ENCODE results near the gene MYMK. TPM values are rescaled to one million over a fixed set of nuclear protein-coding genes. Genes with fewer than 3 reads are reported as not detected.

The MYMK gene
- total and polyA plus RNA-seq, 2 experiments from 2014 or later, result not detected

DNA sequence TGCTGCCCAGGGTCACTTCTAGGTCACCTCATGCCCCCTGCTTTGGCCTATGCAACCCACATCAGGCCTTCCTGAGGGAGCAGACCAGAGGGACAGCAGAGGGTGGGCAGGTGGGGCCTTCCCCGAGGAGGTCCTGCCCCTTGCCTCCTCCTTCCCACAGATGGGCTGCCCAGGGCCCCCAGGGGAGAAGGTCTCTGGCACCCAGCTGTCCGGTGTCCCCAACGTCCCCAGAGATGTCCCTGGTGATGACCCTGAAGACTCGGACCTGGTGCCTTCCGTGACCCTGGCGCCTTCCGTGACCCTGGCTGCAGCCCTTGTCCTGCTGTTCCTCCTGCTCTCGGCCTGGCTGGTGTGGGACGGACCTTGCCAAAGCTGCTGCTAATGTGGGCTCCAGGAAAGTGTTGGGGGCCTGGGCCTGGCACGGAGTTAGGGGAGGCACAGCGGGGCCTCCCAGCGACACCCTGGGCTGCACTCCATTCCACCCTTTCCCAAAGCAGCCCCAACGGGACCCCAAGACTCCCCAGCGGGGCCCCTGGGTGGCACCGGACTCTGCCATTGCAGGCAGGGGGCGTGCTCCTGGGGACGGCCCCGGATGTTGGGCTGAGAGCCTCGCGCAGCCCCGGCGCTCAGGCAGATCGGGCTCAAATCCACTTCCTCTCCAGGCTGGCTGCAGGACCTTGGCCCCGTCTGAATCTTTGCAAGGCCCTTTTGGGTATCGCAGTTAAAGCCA is 39.1 kb downstream of the MYMK start:
- TF ChIP-seq, protein P1, sequence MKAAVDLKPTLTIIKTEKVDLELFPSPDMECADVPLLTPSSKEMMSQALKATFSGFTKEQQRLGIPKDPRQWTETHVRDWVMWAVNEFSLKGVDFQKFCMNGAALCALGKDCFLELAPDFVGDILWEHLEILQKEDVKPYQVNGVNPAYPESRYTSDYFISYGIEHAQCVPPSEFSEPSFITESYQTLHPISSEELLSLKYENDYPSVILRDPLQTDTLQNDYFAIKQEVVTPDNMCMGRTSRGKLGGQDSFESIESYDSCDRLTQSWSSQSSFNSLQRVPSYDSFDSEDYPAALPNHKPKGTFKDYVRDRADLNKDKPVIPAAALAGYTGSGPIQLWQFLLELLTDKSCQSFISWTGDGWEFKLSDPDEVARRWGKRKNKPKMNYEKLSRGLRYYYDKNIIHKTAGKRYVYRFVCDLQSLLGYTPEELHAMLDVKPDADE (IDR thresholded peaks at IDR 0.05), result no peak
- TF ChIP-seq, protein P2, sequence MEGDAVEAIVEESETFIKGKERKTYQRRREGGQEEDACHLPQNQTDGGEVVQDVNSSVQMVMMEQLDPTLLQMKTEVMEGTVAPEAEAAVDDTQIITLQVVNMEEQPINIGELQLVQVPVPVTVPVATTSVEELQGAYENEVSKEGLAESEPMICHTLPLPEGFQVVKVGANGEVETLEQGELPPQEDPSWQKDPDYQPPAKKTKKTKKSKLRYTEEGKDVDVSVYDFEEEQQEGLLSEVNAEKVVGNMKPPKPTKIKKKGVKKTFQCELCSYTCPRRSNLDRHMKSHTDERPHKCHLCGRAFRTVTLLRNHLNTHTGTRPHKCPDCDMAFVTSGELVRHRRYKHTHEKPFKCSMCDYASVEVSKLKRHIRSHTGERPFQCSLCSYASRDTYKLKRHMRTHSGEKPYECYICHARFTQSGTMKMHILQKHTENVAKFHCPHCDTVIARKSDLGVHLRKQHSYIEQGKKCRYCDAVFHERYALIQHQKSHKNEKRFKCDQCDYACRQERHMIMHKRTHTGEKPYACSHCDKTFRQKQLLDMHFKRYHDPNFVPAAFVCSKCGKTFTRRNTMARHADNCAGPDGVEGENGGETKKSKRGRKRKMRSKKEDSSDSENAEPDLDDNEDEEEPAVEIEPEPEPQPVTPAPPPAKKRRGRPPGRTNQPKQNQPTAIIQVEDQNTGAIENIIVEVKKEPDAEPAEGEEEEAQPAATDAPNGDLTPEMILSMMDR (conservative IDR thresholded peaks at IDR 0.05; ENCODE audit: low read depth in 2 of 2), result peak in 1 of 2 experiments; percentile 2; a peak in 1 of 4 replicates
- Histone ChIP-seq H3K27ac (ENCODE audit: low read depth) (no peak overlapping the region), H3F3A (replicated peaks; ENCODE audit: low read depth) (0 out of 2 replicates have a peak, but pooled peaks cover 2% of the 10 kb centered on the region), H3K27me3 (ENCODE audit: insufficient read depth) (no peaks in the 10 kb centered on the region), H2AFZ (no peak overlapping the region), H3K79me2 (replicated peaks; ENCODE audit: insufficient read depth) (no peaks in the 10 kb centered on the region), H3K4me2 (no peak overlapping the region), H3K4me1 (ENCODE audit: insufficient read depth) (no peaks in the 10 kb centered on the region; the same call in 1 of the 2 replicates), H4K20me1 (replicated peaks; ENCODE audit: insufficient read depth) (no peaks in the 10 kb centered on the region), H3K9me2 (ENCODE audit: insufficient read depth) (no peaks in the 10 kb centered on the region), H3K36me3 (ENCODE audit: insufficient read depth) (no peaks in the 10 kb centered on the region), H3K4me3 (no peak overlapping the region)
- Mint-ChIP-seq H3K36me3 (ENCODE audit: low read depth) (no peaks in the 10 kb centered on the region), H3K27me3 (ENCODE audit: insufficient read depth, low read depth, poor library complexity) (peaks cover 4% of the 10 kb centered on the region), H3K9me3 (no peaks in the 10 kb centered on the region; the same call in 2 of the 3 replicates), H3K4me3 (no peak overlapping the region), H3K4me1 (no peaks in the 10 kb centered on the region), H3K27ac (no peak overlapping the region)
- DNase-seq (ENCODE audit: low spot score), result no peak
- ATAC-seq, result peak; percentile 27

DNA sequence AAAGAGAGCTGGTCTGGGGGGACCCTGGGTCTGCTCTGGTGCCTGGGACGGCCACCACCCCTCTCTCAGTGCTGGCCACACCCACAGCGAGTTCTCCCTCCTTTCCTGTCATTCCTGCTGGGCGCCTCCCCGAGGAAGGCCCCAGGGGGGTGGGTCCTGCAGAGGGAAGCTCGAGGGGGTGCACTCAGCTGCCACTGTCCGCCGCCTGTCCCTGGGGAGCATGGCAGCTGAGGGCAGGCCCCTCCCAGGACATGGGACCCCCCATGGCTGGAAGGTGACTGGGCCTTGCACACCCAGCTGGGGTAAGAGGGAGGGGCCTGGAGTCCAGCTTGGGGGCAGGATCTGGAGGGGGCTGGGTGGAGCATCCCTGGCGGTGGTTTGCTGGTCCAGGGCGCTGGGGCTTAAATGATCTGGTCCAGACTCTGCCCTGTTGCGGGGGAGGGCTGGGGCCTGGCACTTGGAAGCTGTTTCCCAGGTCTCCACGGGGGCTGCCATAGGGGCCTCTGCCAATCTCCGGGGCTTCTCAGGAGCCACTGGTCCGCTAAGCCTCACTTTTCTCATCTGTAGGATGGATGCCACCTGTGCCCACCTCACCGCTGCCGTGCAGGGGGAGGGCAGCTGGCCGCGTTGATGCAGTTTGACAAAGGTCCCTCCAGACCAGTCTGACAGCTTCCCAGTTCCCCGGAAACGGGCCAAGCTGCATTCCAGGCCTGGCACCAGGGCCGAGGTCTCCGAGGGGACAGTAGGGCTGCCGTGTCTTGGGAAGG is 39.9 kb downstream of the MYMK start:
- no peak overlapping the region for H3K27ac ChIP-seq (ENCODE audit: low read depth)
- H2AFZ ChIP-seq, result no peak overlapping the region
- no peaks in the 10 kb centered on the region for H3K27me3 ChIP-seq (ENCODE audit: insufficient read depth)
- H3K4me1 Mint-ChIP-seq, result peaks cover 2% of the 10 kb centered on the region
- H3K9me3 Mint-ChIP-seq, result no peaks in the 10 kb centered on the region; the same call in 2 of the 3 replicates
- no peak overlapping the region for H3K4me2 ChIP-seq
- H3K4me1 ChIP-seq (ENCODE audit: insufficient read depth), result no peaks in the 10 kb centered on the region; the same call in 1 of the 2 replicates
- peaks cover 2% of the 10 kb centered on the region for H3K27me3 Mint-ChIP-seq (ENCODE audit: insufficient read depth, low read depth, poor library complexity)
- no peaks in the 10 kb centered on the region for H3K79me2 ChIP-seq (replicated peaks; ENCODE audit: insufficient read depth)
- H3K36me3 ChIP-seq (ENCODE audit: insufficient read depth), result no peaks in the 10 kb centered on the region
- H3K36me3 Mint-ChIP-seq (ENCODE audit: low read depth), result no peaks in the 10 kb centered on the region
- DNase-seq (ENCODE audit: low spot score) (no peak), ATAC-seq (peak; percentile 14; the same call in 1 of the 3 replicates)
- H3K4me3 ChIP-seq, result no peak overlapping the region
- no peaks in the 10 kb centered on the region for H4K20me1 ChIP-seq (replicated peaks; ENCODE audit: insufficient read depth)
- H3K27ac Mint-ChIP-seq, result no peak overlapping the region
- H3K9me2 ChIP-seq (ENCODE audit: insufficient read depth), result no peaks in the 10 kb centered on the region
- H3F3A ChIP-seq (replicated peaks; ENCODE audit: low read depth), result 0 out of 2 replicates have a peak, but pooled peaks cover 2% of the 10 kb centered on the region
- no peak overlapping the region for H3K4me3 Mint-ChIP-seq
- TF ChIP-seq CREB1 (CRISPR knock-in tag; IDR thresholded peaks at IDR 0.05; ENCODE audit: low read depth), result no peak
- no peak for TF ChIP-seq STAT1 (IDR thresholded peaks at IDR 0.05; ENCODE audit: unreplicated experiment)
- TF ChIP-seq, protein P3, sequence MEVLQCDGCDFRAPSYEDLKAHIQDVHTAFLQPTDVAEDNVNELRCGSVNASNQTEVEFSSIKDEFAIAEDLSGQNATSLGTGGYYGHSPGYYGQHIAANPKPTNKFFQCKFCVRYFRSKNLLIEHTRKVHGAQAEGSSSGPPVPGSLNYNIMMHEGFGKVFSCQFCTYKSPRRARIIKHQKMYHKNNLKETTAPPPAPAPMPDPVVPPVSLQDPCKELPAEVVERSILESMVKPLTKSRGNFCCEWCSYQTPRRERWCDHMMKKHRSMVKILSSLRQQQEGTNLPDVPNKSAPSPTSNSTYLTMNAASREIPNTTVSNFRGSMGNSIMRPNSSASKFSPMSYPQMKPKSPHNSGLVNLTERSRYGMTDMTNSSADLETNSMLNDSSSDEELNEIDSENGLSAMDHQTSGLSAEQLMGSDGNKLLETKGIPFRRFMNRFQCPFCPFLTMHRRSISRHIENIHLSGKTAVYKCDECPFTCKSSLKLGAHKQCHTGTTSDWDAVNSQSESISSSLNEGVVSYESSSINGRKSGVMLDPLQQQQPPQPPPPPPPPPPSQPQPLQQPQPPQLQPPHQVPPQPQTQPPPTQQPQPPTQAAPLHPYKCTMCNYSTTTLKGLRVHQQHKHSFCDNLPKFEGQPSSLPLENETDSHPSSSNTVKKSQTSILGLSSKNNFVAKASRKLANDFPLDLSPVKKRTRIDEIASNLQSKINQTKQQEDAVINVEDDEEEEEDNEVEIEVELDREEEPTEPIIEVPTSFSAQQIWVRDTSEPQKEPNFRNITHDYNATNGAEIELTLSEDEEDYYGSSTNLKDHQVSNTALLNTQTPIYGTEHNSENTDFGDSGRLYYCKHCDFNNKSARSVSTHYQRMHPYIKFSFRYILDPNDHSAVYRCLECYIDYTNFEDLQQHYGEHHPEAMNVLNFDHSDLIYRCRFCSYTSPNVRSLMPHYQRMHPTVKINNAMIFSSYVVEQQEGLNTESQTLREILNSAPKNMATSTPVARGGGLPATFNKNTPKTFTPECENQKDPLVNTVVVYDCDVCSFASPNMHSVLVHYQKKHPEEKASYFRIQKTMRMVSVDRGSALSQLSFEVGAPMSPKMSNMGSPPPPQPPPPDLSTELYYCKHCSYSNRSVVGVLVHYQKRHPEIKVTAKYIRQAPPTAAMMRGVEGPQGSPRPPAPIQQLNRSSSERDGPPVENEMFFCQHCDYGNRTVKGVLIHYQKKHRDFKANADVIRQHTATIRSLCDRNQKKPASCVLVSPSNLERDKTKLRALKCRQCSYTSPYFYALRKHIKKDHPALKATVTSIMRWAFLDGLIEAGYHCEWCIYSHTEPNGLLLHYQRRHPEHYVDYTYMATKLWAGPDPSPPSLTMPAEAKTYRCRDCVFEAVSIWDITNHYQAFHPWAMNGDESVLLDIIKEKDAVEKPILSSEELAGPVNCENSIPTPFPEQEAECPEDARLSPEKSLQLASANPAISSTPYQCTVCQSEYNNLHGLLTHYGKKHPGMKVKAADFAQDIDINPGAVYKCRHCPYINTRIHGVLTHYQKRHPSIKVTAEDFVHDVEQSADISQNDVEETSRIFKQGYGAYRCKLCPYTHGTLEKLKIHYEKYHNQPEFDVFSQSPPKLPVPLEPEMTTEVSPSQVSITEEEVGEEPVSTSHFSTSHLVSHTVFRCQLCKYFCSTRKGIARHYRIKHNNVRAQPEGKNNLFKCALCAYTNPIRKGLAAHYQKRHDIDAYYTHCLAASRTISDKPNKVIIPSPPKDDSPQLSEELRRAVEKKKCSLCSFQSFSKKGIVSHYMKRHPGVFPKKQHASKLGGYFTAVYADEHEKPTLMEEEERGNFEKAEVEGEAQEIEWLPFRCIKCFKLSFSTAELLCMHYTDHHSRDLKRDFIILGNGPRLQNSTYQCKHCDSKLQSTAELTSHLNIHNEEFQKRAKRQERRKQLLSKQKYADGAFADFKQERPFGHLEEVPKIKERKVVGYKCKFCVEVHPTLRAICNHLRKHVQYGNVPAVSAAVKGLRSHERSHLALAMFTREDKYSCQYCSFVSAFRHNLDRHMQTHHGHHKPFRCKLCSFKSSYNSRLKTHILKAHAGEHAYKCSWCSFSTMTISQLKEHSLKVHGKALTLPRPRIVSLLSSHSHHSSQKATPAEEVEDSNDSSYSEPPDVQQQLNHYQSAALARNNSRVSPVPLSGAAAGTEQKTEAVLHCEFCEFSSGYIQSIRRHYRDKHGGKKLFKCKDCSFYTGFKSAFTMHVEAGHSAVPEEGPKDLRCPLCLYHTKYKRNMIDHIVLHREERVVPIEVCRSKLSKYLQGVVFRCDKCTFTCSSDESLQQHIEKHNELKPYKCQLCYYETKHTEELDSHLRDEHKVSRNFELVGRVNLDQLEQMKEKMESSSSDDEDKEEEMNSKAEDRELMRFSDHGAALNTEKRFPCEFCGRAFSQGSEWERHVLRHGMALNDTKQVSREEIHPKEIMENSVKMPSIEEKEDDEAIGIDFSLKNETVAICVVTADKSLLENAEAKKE (CRISPR knock-in tag; IDR thresholded peaks at IDR 0.05), result no peak
- no peak for TF ChIP-seq NANOG (IDR thresholded peaks at IDR 0.05; ENCODE audit: borderline replicate concordance)
- no peak for TF ChIP-seq JUNB (IDR thresholded peaks at IDR 0.05; ENCODE audit: unreplicated experiment)
- TF ChIP-seq, protein P1 (IDR thresholded peaks at IDR 0.05), result no peak
- no peak for TF ChIP-seq ZNF114 (CRISPR knock-in tag; IDR thresholded peaks at IDR 0.05)
- TF ChIP-seq EZH2phosphoT487 (IDR thresholded peaks at IDR 0.05; ENCODE audit: unreplicated experiment), result no peak

Data from GM23338 (cell line).